ENCODE data around the gene BSDC1.

- TF ChIP-seq, protein P1, sequence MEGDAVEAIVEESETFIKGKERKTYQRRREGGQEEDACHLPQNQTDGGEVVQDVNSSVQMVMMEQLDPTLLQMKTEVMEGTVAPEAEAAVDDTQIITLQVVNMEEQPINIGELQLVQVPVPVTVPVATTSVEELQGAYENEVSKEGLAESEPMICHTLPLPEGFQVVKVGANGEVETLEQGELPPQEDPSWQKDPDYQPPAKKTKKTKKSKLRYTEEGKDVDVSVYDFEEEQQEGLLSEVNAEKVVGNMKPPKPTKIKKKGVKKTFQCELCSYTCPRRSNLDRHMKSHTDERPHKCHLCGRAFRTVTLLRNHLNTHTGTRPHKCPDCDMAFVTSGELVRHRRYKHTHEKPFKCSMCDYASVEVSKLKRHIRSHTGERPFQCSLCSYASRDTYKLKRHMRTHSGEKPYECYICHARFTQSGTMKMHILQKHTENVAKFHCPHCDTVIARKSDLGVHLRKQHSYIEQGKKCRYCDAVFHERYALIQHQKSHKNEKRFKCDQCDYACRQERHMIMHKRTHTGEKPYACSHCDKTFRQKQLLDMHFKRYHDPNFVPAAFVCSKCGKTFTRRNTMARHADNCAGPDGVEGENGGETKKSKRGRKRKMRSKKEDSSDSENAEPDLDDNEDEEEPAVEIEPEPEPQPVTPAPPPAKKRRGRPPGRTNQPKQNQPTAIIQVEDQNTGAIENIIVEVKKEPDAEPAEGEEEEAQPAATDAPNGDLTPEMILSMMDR (IDR thresholded peaks at IDR 0.05), result no peak
- TF ChIP-seq EP300 (IDR thresholded peaks at IDR 0.05; ENCODE audit: borderline replicate concordance in 1 of 2, low read depth in 1 of 2, low read length in 1 of 2), result no peak
- no peak for TF ChIP-seq GATA2 (CRISPR knock-in tag; IDR thresholded peaks at IDR 0.05)
- no peak for TF ChIP-seq TEAD4 (IDR thresholded peaks at IDR 0.05; ENCODE audit: borderline replicate concordance, insufficient read depth)
- TF ChIP-seq SMC3 (IDR thresholded peaks at IDR 0.05; ENCODE audit: low read depth, low read length), result no peak
- no peak for TF ChIP-seq MAX (IDR thresholded peaks at IDR 0.05; ENCODE audit: low read depth)
- TF ChIP-seq, protein P2, sequence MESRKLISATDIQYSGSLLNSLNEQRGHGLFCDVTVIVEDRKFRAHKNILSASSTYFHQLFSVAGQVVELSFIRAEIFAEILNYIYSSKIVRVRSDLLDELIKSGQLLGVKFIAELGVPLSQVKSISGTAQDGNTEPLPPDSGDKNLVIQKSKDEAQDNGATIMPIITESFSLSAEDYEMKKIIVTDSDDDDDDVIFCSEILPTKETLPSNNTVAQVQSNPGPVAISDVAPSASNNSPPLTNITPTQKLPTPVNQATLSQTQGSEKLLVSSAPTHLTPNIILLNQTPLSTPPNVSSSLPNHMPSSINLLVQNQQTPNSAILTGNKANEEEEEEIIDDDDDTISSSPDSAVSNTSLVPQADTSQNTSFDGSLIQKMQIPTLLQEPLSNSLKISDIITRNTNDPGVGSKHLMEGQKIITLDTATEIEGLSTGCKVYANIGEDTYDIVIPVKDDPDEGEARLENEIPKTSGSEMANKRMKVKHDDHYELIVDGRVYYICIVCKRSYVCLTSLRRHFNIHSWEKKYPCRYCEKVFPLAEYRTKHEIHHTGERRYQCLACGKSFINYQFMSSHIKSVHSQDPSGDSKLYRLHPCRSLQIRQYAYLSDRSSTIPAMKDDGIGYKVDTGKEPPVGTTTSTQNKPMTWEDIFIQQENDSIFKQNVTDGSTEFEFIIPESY (IDR thresholded peaks at IDR 0.05; ENCODE audit: borderline replicate concordance, low read depth), result no peak
- TF ChIP-seq EZH2phosphoT487 (IDR thresholded peaks at IDR 0.05; ENCODE audit: borderline replicate concordance, low read depth), result no peak
- no peak for TF ChIP-seq JUND (IDR thresholded peaks at IDR 0.05)
- no peak for TF ChIP-seq REST (IDR thresholded peaks at IDR 0.05; ENCODE audit: low read depth, low read length)
- TF ChIP-seq IRF3 (IDR thresholded peaks at IDR 0.05; ENCODE audit: low read depth, low read length), result no peak
- no peak for TF ChIP-seq SIN3A (IDR thresholded peaks at IDR 0.05; ENCODE audit: borderline replicate concordance, low read depth, low read length)
These were observed 27.5 kb upstream of the BSDC1 start for GRCh38 chr1:32421775-32422174.

Data from SK-N-SH (cell line).